GM23248 (cell line): ENCODE measurements around the gene FBXO10. TPM values are rescaled to one million over a fixed set of nuclear protein-coding genes. Genes with fewer than 3 reads are reported as not detected.
"Not testable (repeated sequence)": the region's sequence is repeated elsewhere in the genome, so short reads cannot be mapped to it uniquely, and the experiment has no call there.

Experiments used
- DNase-seq: peaks from one replicate; pipeline ENCODE4 v3.0.0-alpha.2; 2015
- H2AFZ ChIP-seq: fragments of 200-600 bp; sonication (generic); 2 replicates; pipeline ENCODE4 v1.6.1; 2016; ENCODE audit warnings: antibody characterized with exemption
- H3F3A ChIP-seq: fragments of 200-600 bp; sonication (generic); 2 replicates; pipeline ENCODE4 v1.6.1; 2016; ENCODE audit warnings: mild to moderate bottlenecking, antibody characterized with exemption, mixed run types; ENCODE audit not compliant: insufficient read depth
- H3K27ac ChIP-seq: fragments of 200-600 bp; sonication (generic); 2 replicates; pipeline ENCODE4 v1.5.1; 2016; ENCODE audit warnings: mild to moderate bottlenecking
- H3K27me3 ChIP-seq: fragments of 200-600 bp; sonication (generic); replicated peaks from 2 replicates; pipeline ENCODE4 v1.6.1; 2016; ENCODE audit warnings: mild to moderate bottlenecking; ENCODE audit not compliant: insufficient read depth
- H3K36me3 ChIP-seq: fragments of 200-600 bp; sonication (generic); 2 replicates; pipeline ENCODE4 v1.6.1; 2016; ENCODE audit warnings: low read depth, mild to moderate bottlenecking
- H3K4me1 ChIP-seq: fragments of 200-600 bp; sonication (generic); 2 replicates; pipeline ENCODE4 v1.6.1; 2016; ENCODE audit warnings: mild to moderate bottlenecking; ENCODE audit not compliant: insufficient read depth
- H3K4me2 ChIP-seq: fragments of 200-600 bp; sonication (generic); one replicate; pipeline ENCODE4 v1.6.1; 2016; ENCODE audit warnings: mild to moderate bottlenecking; ENCODE audit not compliant: unreplicated experiment
- H3K4me3 ChIP-seq: fragments of 200-600 bp; sonication (generic); 2 replicates; pipeline ENCODE4 v1.5.1; 2016; ENCODE audit warnings: mild to moderate bottlenecking
- H3K79me2 ChIP-seq: fragments of 200-600 bp; sonication (generic); 2 replicates; pipeline ENCODE4 v1.6.1; 2016; ENCODE audit warnings: mild to moderate bottlenecking; ENCODE audit not compliant: insufficient read depth
- H3K9ac ChIP-seq: fragments of 200-600 bp; sonication (generic); 2 replicates; pipeline ENCODE4 v1.6.1; 2016; ENCODE audit warnings: mild to moderate bottlenecking
- H3K9me2 ChIP-seq: fragments of 200-600 bp; sonication (generic); 2 replicates; pipeline ENCODE4 v1.6.1; 2016; ENCODE audit warnings: mixed run types, mild to moderate bottlenecking, moderate library complexity; ENCODE audit not compliant: insufficient read depth
- H3K9me3 ChIP-seq: fragments of 200-600 bp; sonication (generic); one replicate; pipeline ENCODE4 v1.6.1; 2017; ENCODE audit warnings: low read depth
- H4K20me1 ChIP-seq: fragments of 200-600 bp; sonication (generic); 2 replicates; pipeline ENCODE4 v1.6.0; 2016; ENCODE audit not compliant: insufficient read depth
- EZH2 ChIP-seq: fragments of 200-600 bp; sonication (generic); IDR thresholded peaks from 2 replicates; pipeline ENCODE4 v1.6.1; 2018; ENCODE audit warnings: antibody characterized with exemption, mild to moderate bottlenecking; ENCODE audit not compliant: insufficient read depth, poor library complexity, severe bottlenecking
- EZH2phosphoT487 ChIP-seq: fragments of 200-600 bp; sonication (generic); IDR thresholded peaks from 2 replicates; pipeline ENCODE4 v1.6.1; 2018; ENCODE audit warnings: antibody characterized with exemption, moderate library complexity, mild to moderate bottlenecking, low read depth; ENCODE audit not compliant: insufficient read depth
- WGBS, 2 experiments: methylation state at CpG; one replicate each; pipeline ENCODE4 v1.1.6; 2015 to 2017; ENCODE audit warnings: low lambda C conversion rate in 2 of 2, low coverage in 1 of 2; ENCODE audit errors: missing lambda C conversion rate in 2 of 2; 5-methylcytosine and 5-hydroxymethylcytosine counted together
- in situ Hi-C: fragments of 300-500 bp; cut with MboI; formaldehyde crosslinking; loops from 2 replicates; pipeline ENCODE4 v1.15.0; 2020
- polyA plus RNA-seq: library from polyadenylated mRNA; unstranded; fragments of >200 nt; fragmentation: Nextera tagmentation; extraction: Ambion mirVana; gene quantifications from 2 replicates; pipeline ENCODE4 v1.2.1, GENCODE V29; 2016
- total RNA-seq: library from RNA; depleted of rRNA; stranded (reverse); fragments of >200 nt; shearing (Covaris generic); gene quantifications from 2 replicates; pipeline ENCODE4 v1.2.3, GENCODE V29; 2014

The FBXO10 gene
- total and polyA plus RNA-seq, 2 experiments from 2014 or later = 4.4 to 9.9 TPM

DNA sequence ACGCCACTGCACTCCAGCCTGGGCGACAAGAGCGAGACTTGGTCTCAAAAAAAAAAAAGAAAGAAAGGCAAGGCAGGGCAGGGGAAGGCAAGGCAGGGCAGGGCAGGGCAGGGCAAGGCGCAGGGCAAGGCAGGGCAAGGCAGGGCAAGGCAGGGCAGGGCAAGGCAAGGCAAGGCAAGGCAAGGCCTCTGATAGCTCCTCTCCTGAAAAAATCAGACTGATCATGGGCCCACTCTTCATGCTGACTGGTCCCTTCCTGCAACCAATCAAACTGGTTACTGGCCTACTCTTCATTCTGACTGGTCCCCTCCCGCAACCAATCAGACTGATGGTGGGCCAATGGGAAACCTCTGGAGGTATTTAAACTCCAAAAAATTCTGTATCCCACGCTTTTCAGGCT lies 107.6 kb downstream of the FBXO10 start:
- Histone ChIP-seq H3K9me2 (no peaks in the 10 kb centered on the region), H3K27me3 (no peaks in the 10 kb centered on the region), H3F3A (peaks cover 44% of the 10 kb centered on the region), H3K9me3 (no peaks in the 10 kb centered on the region), H3K9ac (no peak overlapping the region), H3K4me2 (no peak overlapping the region), H4K20me1 (no peaks in the 10 kb centered on the region), H3K4me1 (peaks cover 15% of the 10 kb centered on the region), H3K27ac (no peak overlapping the region), H3K4me3 (no peak overlapping the region), H3K79me2 (peaks cover 9% of the 10 kb centered on the region), H3K36me3 (no peaks in the 10 kb centered on the region), H2AFZ (no peak overlapping the region)
- in situ Hi-C loops = no loop called here
- no peak for DNase-seq
- 75 to 91% methylated on average over 3 to 6 of the region's 6 CpGs for WGBS, 2 experiments
- TF ChIP-seq EZH2phosphoT487 = no peak
- no peak for TF ChIP-seq EZH2

DNA sequence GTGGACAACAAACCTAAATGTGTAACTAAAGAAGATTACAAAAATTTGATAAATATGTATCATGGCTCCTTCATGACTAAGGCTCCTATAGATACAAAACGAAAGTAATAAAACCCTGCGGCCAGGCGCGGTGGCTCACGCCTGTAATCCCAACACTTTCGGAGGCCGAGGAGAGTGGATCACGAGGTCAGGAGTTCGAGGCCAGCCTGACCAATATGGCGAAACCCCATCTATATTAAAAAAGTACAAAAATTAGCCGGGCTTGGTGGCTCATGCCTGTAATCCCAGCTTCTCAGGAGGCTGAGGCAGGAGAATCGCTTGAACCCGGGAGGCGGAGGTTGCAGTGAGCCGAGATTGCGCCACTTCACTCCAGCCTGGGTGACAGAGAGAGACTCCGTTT lies 108.7 kb downstream of the FBXO10 start:
- H2AFZ ChIP-seq, H3K9me2 ChIP-seq, DNase-seq, H3K9me3 ChIP-seq, H4K20me1 ChIP-seq, in situ Hi-C loops, H3K9ac ChIP-seq, H3K4me2 ChIP-seq, H3K27ac ChIP-seq, H3K36me3 ChIP-seq, H3K27me3 ChIP-seq, H3K4me3 ChIP-seq: not testable (repeated sequence)
- 91 to 93% methylated on average over 16 to 17 of the region's 17 CpGs for WGBS, 2 experiments
- H3F3A ChIP-seq = peaks cover 34% of the 10 kb centered on the region
- peaks cover 25% of the 10 kb centered on the region for H3K4me1 ChIP-seq
- peaks cover 20% of the 10 kb centered on the region for H3K79me2 ChIP-seq

DNA sequence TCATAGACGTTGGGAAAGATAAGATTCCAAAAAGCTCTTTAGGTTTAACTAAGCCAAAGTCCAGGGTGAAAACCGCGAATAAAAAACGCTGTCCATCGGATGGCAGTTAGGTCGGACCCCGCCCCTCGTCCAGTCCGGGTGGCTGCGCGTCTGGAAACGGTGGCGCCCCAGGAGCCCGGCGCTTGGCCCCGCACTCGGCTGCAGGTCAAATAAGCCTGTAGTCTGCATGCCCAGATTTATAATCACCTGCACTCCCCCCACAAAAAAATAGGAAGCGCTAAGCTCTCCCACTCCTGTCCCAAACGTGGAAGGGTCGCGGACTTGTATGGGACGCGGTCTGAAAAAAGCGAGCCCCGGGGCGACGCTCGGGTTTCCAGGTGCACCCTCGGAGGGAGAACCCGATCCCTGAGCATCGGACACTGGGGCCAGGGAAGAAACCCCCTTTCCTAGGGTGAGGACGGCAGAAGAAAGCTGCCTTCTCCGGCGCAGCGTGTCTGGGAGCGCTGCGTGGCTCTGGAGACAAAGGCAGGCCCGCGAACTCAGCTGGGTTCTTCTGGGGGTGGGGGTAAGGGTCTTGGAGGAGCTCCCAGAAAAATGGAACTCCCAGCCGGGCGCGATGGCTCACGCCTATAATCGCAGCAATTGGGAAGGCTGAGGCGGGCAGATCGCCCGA lies 110.0 kb downstream of the FBXO10 start:
- Histone ChIP-seq H3K4me2 (peak overlapping the region; percentile 90), H3K27ac (peak overlapping the region; percentile 98), H3K9me2 (no peaks in the 10 kb centered on the region), H3K9ac (peak overlapping the region; percentile 92), H3F3A (peaks cover 22% of the 10 kb centered on the region), H3K9me3 (no peaks in the 10 kb centered on the region), H3K4me1 (peaks cover 17% of the 10 kb centered on the region), H3K27me3 (no peaks in the 10 kb centered on the region), H4K20me1 (no peaks in the 10 kb centered on the region), H3K36me3 (no peaks in the 10 kb centered on the region), H2AFZ (peak overlapping the region; percentile 96), H3K79me2 (peaks cover 34% of the 10 kb centered on the region), H3K4me3 (peak overlapping the region; percentile 83)
- DNase-seq = peak; percentile 94
- TF ChIP-seq EZH2phosphoT487 = no peak
- TF ChIP-seq EZH2 = no peak
- WGBS, 2 experiments = 0 to 1% methylated on average over 47 of the region's 47 CpGs
- in situ Hi-C loops = no loop called here

DNA sequence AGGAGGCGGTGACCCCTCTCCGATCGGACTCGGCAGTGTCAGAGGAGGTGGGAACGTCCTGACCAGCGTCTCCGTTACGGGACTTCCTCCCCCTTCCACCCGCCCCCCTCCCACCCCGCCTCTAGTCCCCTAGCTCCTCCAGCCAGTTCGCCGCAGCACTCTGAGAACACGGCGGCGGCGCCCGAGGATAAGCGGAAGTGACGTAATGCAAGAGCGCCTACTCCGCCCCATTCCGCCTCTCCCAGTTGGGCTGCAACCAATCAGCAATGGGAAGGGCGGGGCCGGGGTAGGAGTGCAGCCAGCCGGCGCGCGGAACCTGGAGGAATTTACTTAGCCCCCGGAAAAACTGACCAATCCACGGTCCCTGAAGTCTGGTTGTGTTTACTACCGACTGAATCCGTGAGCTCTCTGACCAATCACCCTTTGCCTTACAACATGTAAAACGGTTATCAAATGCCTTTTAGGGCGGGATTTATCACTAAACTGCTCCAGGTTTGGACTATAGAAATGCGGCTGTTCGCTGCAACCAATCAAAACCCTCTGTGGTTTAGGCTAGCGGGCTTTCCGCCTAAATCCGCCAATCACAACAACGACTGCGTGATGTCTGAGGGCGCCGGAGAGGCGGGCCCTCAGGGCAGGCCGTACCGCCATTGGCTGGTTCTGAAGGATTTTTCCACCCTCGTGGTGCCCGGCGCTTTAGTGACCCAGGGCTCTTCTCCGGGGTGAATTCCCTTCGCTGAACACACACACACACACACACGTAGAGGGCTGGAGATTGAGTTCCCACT lies 110.7 kb downstream of the FBXO10 start, which contains the start of gene ZBTB5:
Gene ZBTB5 (minus strand): TSS at position 202 of the 788 bp plus-strand sequence. CDS start 22,899 bp downstream, outside the sequence.
- TF ChIP-seq EZH2 = no peak
- TF ChIP-seq EZH2phosphoT487 = no peak
- Histone ChIP-seq H3K27me3 (no peaks in the 10 kb centered on the region), H3K4me2 (peak within 1 kb of the TSS; percentile 94), H3K36me3 (no peaks in the 10 kb centered on the region), H3K4me1 (peaks cover 15% of the 10 kb centered on the region), H3K79me2 (peaks cover 41% of the 10 kb centered on the region), H4K20me1 (no peaks in the 10 kb centered on the region), H3K27ac (peak within 1 kb of the TSS; percentile 98), H3F3A (peaks cover 15% of the 10 kb centered on the region; the same call in 1 of the 2 replicates), H3K4me3 (peak within 1 kb of the TSS; percentile 83), H2AFZ (peak within 1 kb of the TSS; percentile 96), H3K9me3 (no peaks in the 10 kb centered on the region), H3K9ac (peak within 1 kb of the TSS; percentile 92), H3K9me2 (no peaks in the 10 kb centered on the region)
- WGBS, 2 experiments = 1% methylated on average over 45 to 52 of the region's 52 CpGs
- in situ Hi-C loops = no loop called here
- DNase-seq = peak; percentile 100
